ENCODE results near the gene ZNF423.

DNA sequence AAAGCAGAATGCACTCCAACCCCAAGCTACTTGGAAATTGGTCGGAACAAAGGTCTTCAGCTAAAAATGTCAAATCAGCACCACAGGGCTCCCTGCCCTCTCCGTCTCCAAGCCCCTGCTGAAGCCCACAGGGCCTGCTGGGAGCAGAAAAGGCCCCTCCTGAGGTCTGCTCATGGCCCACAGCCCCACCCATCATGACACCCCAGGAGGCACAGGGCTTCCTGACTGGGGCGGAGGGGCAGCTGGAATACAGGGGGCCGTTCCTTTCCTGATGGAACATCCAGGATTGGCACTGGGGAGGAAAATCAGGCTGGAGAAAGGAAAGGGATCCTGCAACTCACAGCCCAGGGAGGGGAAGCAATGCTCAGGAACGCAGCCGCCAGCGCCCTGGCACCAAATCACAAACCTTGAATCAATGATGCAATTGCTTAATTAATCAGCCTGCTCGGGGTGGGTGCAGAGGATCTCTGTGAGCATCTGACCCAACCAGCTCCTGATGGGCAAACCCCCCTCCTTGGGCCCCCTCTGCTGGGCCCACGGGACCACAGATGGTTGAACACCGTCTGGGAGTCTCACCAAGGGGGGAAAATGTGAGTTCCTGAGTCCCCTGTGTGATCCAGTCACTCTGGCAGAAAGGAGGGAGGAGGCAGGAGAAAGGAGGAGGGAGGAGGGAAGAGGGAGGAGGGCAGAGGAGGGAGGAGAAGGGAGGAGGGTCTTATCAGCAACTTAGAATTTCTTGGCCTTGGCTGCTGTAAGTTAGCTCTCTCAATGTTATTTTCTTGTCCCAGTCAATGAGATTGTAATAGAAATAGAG lies 155.5 kb downstream of the ZNF423 start:
- TF ChIP-seq EZH2 (IDR thresholded peaks at IDR 0.05; ENCODE audit: insufficient read depth, poor library complexity, severe bottlenecking) = no peak
- no peak for TF ChIP-seq EZH2phosphoT487 (IDR thresholded peaks at IDR 0.05; ENCODE audit: insufficient read depth, low read depth)

Data from GM23248 (cell line).